Measurements from ENCODE around the gene SRP54. TPM values are rescaled to one million over a fixed set of nuclear protein-coding genes. Genes with fewer than 3 reads are reported as not detected.

SRP54 gene
- total RNA-seq, 2 donors from 2014 or later = 58.3 to 80.3 TPM

GRCh38 chr14:35043046-35043445 lies 60.3 kb downstream of the SRP54 start:
- H3K27ac Mint-ChIP-seq = no peak overlapping the region

DNA sequence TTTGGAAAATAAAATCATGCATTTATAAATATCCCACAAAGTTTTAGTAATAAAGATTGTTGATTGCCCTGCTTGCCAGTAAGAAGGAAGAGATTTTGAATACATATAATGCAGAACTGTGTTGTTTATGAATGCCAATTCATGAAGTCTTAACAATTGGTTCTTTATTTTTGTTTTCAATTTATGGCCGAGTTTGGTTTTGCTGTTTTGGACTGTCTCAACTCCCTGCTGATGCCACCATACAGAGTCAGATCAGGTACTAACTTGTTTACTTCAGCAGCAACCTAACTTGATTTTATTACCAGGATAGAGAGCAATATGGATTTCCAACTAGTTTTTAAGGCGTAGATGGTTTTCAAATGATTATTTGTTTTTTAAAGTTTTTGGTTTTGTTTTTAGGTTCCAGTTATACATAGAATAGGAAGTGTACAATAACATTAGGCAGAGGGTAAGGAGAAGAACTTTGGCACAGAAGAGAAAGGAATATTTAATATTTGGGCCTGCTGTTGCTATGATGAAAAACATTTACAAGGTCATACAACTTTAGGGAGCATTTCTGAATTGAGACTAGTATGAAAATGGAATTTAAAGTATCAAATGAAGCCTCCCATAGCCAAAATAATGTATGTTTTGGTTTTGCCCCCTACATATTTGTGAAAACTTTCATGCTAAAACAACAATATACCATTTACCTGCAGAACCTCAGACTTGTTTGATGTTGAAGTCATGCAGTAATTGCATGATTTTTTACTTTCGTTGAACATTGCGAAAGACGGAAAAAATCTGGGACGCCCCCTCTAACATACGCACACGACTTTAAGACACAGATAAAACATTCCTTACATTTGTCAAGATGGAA lies 62.4 kb downstream of the SRP54 start:
- H3K4me3 Mint-ChIP-seq = peak overlapping the region; percentile 85
- H3K27ac ChIP-seq (ENCODE audit: low read depth, low read length) = peak overlapping the region; percentile 22

More at GRCh38 chr14:35043046-35043445, 60.3 kb downstream of the SRP54 start:
- Histone ChIP-seq H3K4me1 (ENCODE audit: control insufficient read depth, insufficient read depth, low read length) (no peaks in the 10 kb centered on the region), H3K9ac (ENCODE audit: extremely low read depth, low read length, poor library complexity, severe bottlenecking) (no peak overlapping the region), H3K27ac (ENCODE audit: low read depth, low read length) (no peak overlapping the region), H3K27me3 (ENCODE audit: control insufficient read depth, insufficient read depth, low read length, poor library complexity, severe bottlenecking) (no peaks in the 10 kb centered on the region), H3K4me3 (ENCODE audit: low read length) (no peak overlapping the region), H3K9me3 (ENCODE audit: control insufficient read depth, low read length) (no peaks in the 10 kb centered on the region), H3K36me3 (ENCODE audit: control insufficient read depth, insufficient read depth, low read length) (no peaks in the 10 kb centered on the region)
- H3K4me3 Mint-ChIP-seq = no peak overlapping the region
- no peak for DNase-seq
- peaks cover 10% of the 10 kb centered on the region for H3K4me1 Mint-ChIP-seq
- H3K9me3 Mint-ChIP-seq = no peaks in the 10 kb centered on the region
- 80 to 100% methylated on average over 2 of the region's 2 CpGs for WGBS, 2 experiments (ENCODE audit: insufficient coverage in 1 of 2, insufficient read length in 1 of 2)
- TF ChIP-seq, protein P1, sequence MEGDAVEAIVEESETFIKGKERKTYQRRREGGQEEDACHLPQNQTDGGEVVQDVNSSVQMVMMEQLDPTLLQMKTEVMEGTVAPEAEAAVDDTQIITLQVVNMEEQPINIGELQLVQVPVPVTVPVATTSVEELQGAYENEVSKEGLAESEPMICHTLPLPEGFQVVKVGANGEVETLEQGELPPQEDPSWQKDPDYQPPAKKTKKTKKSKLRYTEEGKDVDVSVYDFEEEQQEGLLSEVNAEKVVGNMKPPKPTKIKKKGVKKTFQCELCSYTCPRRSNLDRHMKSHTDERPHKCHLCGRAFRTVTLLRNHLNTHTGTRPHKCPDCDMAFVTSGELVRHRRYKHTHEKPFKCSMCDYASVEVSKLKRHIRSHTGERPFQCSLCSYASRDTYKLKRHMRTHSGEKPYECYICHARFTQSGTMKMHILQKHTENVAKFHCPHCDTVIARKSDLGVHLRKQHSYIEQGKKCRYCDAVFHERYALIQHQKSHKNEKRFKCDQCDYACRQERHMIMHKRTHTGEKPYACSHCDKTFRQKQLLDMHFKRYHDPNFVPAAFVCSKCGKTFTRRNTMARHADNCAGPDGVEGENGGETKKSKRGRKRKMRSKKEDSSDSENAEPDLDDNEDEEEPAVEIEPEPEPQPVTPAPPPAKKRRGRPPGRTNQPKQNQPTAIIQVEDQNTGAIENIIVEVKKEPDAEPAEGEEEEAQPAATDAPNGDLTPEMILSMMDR (conservative IDR thresholded peaks at IDR 0.05) = no peak
- no peaks in the 10 kb centered on the region for H3K27me3 Mint-ChIP-seq (ENCODE audit: insufficient read depth)
- peaks cover 3% of the 10 kb centered on the region for H3K36me3 Mint-ChIP-seq (ENCODE audit: low read depth)

DNA sequence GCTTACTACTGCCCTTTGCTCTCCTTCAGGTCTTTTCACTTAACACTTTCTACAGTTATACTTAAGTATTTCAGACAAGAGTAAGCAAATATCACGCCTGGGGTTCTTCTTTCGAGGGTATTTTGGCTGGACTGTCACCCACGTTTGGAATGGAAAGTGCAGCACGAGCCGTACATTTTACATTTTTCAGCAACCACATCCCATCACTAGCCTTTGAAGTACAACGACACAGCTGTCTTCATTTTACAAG lies 62.9 kb downstream of the SRP54 start:
- Mint-ChIP-seq H3K36me3 (ENCODE audit: low read depth) (peaks cover 23% of the 10 kb centered on the region), H3K9me3 (no peaks in the 10 kb centered on the region), H3K27ac (peak overlapping the region; percentile 99), H3K4me1 (peaks cover 17% of the 10 kb centered on the region), H3K4me3 (peak overlapping the region; percentile 85), H3K27me3 (ENCODE audit: insufficient read depth) (no peaks in the 10 kb centered on the region)
- Histone ChIP-seq H3K27me3 (ENCODE audit: control insufficient read depth, insufficient read depth, low read length, poor library complexity, severe bottlenecking) (no peaks in the 10 kb centered on the region), H3K27ac (ENCODE audit: low read depth, low read length) (peak overlapping the region; percentile 22), H3K4me3 (ENCODE audit: low read length) (peak overlapping the region; percentile 98), H3K9me3 (ENCODE audit: control insufficient read depth, low read length) (no peaks in the 10 kb centered on the region), H3K9ac (ENCODE audit: extremely low read depth, low read length, poor library complexity, severe bottlenecking) (peak overlapping the region; percentile 88), H3K4me1 (ENCODE audit: control insufficient read depth, insufficient read depth, low read length) (no peaks in the 10 kb centered on the region), H3K36me3 (ENCODE audit: control insufficient read depth, insufficient read depth, low read length) (peaks cover 16% of the 10 kb centered on the region)
- no peak for DNase-seq
- TF ChIP-seq, protein P1 (conservative IDR thresholded peaks at IDR 0.05) = no peak
- 0 to 6% methylated on average over 6 of the region's 6 CpGs for WGBS, 2 experiments (ENCODE audit: insufficient coverage in 1 of 2, insufficient read length in 1 of 2)

More for the DNA sequence above, 62.4 kb downstream of the SRP54 start:
- Mint-ChIP-seq H3K27me3 (ENCODE audit: insufficient read depth) (no peaks in the 10 kb centered on the region), H3K27ac (peak overlapping the region; percentile 99), H3K9me3 (no peaks in the 10 kb centered on the region), H3K4me1 (peaks cover 14% of the 10 kb centered on the region), H3K36me3 (ENCODE audit: low read depth) (peaks cover 18% of the 10 kb centered on the region)
- peaks cover 12% of the 10 kb centered on the region for H3K36me3 ChIP-seq (ENCODE audit: control insufficient read depth, insufficient read depth, low read length)
- TF ChIP-seq, protein P1 (conservative IDR thresholded peaks at IDR 0.05) = no peak
- H3K4me1 ChIP-seq (ENCODE audit: control insufficient read depth, insufficient read depth, low read length) = no peaks in the 10 kb centered on the region
- H3K9me3 ChIP-seq (ENCODE audit: control insufficient read depth, low read length) = no peaks in the 10 kb centered on the region
- WGBS, 2 experiments (ENCODE audit: insufficient coverage in 1 of 2, insufficient read length in 1 of 2) = 58 to 63% methylated on average over 8 of the region's 8 CpGs
- peak overlapping the region; percentile 98 for H3K4me3 ChIP-seq (ENCODE audit: low read length)
- no peaks in the 10 kb centered on the region for H3K27me3 ChIP-seq (ENCODE audit: control insufficient read depth, insufficient read depth, low read length, poor library complexity, severe bottlenecking)
- peak overlapping the region; percentile 88 for H3K9ac ChIP-seq (ENCODE audit: extremely low read depth, low read length, poor library complexity, severe bottlenecking)
- DNase-seq = no peak
